NCI-H2171 treated with DMSO at 0.1 percent for 48 hours (cell line): ENCODE data around the gene ITIH3.

Experiments
- DNase-seq: peaks from one replicate; lab custom pipeline; 2025; lab: John Stamatoyannopoulos, UW

The ITIH3 gene

GRCh38 chr3:52829482-52829881 lies 34.9 kb downstream of the ITIH3 start:
- no peak for DNase-seq

GRCh38 chr3:52829906-52830463 lies 35.4 kb downstream of the ITIH3 start:
- DNase-seq = no peak

- no peak for DNase-seq
Observed at GRCh38 chr3:52830535-52831258, 36.1 kb downstream of the ITIH3 start, which contains the start of gene ITIH4. ITIH4 (minus strand) TSS chr3:52830672; CDS start chr3:52830642, 30 bp downstream.

GRCh38 chr3:52831500-52832301 lies 37.1 kb downstream of the ITIH3 start:
- peak; percentile 67 for DNase-seq

DNA sequence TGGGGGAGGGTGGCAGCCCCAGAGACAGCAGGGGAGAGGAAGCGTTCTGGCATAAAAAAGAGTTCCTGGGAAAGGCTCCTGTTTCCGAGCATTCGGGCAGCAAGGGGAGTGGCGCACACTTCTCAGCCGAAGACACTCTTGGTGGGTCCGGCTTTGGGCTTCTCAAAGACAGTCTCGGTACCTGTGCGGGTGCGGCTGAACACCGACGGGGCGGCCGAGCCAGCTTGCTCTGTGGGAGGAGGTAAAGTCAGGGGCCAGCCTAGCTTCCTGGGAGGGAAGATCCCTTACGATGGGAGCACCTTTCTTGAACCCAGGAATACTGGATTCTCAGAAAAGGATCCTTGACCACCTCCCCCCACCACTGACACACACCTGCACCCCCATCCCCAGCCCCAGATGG lies 38.6 kb downstream of the ITIH3 start:
- DNase-seq = no peak

- no peak for DNase-seq
Observed at GRCh38 chr3:52834871-52835501, 40.4 kb downstream of the ITIH3 start, which contains the start of gene MUSTN1. MUSTN1 (minus strand) TSS chr3:52835019; CDS start chr3:52834948, 71 bp downstream.

DNA sequence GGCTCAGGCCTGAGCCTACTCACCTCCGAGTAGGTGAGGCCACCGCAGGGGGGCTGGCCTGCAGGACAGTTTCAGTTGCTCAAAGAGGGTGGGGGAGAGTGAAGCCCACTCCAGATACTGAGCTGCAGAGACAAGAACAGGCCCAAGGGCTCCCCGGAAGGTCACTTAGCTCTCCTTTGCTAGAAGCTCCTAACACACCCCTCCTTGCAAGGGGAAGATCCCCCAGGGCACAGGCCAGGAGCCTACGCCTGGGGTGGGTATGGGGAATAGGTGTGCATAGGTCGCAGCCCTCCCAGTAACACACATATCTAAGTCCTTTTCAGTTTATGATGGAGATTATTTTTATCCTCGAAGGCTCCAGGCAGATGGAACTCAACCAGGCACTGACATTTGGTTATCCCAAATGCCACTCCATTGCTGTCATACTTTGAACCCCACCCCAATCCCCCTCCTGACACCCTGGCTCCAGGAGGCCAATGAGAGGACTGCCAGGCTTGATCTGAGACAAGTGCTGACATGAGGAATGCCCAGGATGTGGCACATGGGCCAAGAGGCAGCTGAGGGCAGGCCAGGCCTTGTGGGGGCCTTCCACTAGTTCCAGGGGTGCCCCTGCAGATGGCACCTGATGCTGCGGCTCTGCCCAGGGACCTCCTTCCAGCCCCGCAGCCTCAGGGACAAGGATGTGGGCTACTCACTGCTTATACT lies 41.3 kb downstream of the ITIH3 start:
- DNase-seq = no peak

- no peak for DNase-seq
Observed at GRCh38 chr3:52836471-52836845, 41.9 kb downstream of the ITIH3 start.

- DNase-seq = no peak
Observed at GRCh38 chr3:52836986-52837385, 42.4 kb downstream of the ITIH3 start.

- DNase-seq = no peak
Observed at GRCh38 chr3:52838561-52839267, 44.1 kb downstream of the ITIH3 start.

DNA sequence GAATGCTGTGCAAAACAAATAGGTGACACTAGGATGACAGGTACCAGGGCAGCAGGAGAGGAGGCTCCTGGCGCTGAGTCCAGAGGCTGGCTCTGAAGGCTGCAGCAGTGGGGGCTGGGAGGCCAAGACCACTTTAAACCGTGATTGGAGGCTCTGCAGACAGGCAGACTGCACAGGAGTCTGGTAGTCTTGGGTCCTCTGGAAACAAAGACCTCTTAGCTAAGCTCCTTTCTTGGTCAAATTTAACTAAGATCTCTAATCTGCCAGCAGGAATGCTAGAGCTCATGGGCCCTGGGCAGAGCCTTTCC lies 44.6 kb downstream of the ITIH3 start:
- DNase-seq = no peak

DNA sequence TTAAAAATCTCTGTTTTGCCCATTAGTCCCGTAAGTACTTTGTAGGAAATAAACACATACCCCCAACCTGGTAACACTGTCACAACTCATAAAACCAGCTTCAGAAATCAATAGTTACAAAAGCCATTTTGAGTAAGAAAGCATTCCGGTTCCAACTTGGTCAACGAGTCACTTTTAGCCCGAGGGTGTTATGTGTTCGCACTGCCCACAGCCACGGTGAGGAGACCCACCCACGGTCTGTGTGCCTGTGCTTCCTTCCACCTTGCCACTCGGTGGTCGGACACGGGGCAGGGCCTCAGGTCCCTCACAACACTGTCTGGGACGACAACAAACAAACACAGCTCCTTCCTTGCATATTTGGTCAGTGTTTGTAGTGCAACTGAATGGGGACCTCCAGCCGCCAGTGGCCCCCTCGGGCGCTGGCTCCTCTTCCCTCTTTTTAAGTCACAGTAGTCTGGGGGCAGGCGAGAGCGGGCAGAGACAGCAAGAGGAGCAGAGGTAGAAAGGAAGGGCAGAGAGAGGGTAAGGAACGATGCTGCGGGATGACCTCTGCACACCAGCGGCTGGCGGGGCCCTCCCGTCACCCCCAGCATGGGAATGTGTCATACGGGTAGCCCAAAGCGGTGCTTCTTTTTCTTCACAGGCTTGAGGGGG lies 45.4 kb downstream of the ITIH3 start:
- no peak for DNase-seq

DNA sequence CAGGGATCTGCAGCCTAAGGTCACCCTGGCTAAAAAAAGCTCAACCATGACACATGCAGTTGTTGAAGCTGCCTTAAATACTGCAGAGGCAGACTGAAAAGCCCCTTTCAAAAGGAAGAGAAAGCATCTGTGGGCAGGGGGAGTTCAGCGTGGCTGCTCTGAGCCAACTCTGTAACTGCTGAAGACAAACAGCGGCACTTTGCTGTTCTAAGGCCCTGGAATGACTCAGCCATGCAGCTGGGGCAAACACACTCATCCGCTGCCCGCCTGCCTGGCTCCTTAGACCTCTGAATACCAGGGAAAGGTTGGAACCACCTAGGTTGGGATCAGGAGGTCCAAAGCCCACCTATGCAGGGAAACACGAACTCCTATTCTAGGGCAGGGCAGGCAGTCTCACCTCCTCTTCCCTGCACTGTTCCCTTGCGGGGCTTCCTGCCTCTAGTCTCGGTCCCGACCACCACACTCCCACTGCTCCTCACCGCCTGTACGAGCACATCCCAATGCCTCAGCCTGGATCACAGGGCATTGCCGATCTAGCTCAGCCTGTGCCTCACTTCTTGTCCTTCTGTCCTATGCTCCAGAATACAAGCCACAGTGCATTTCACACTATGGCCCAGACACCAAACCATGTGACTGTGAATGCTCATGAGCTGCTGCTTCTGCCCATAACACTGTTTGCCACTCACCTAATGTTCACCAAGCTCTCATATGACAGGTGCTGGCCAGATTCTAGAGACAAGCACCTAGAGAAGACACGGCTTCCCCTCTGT lies 46.8 kb downstream of the ITIH3 start:
- no peak for DNase-seq

GRCh38 chr3:52841981-52842340 lies 47.4 kb downstream of the ITIH3 start:
- no peak for DNase-seq

DNA sequence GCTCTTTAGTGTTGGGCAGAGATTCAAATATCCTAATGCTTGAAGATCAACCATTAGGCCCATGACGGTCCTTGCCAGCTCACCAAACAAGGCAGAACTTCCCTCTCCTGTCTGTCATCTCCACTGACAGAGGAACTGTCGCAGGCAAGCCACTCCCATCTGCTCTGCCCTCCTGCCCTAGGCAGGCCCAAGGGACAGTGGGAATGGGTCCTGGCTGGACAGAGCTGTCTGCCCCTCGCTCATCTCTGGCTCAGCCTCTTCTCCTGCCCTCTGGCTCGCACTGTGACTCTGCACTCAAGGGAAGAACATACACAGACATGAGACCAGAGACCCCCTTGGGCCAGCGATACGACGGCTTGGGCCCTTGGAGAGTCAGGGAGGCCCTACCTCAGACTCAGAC lies 47.8 kb downstream of the ITIH3 start:
- DNase-seq = no peak

DNA sequence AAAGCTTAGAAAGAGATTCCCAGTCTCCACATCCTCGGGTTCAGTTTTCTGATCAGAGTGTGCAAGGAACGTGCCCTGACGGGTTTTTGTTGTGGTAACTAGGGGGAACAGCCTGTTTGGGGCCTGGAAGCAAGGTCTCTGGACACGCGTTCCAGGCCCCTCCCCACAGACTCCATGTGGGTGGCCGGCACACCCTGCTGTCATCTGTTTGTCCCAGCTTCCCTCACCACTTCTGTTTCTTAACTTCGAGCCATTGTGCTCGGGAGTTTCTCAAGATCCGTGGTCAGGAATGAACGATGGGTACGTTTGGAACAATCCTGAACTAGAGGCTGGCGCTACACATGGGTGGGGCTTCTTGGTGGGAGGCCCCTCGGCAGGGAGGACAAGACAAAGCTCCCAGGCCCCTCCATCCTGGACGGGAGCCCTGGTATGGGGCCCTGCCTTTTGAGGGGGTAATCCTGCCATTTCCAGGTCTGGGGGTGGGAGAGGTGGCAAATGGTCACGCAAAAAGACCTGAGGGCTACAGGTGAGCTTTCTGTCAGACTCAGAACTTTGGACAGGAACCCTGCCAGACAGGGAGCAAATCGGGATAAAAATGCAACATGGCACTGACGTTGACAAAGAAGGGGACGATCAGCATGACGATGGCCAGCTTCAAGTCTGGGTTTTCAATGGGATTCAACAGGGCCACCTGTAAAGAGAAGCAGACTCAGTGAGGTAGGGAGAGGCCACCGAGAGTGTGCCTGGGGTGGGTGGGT lies 48.7 kb downstream of the ITIH3 start:
- DNase-seq = no peak

DNA sequence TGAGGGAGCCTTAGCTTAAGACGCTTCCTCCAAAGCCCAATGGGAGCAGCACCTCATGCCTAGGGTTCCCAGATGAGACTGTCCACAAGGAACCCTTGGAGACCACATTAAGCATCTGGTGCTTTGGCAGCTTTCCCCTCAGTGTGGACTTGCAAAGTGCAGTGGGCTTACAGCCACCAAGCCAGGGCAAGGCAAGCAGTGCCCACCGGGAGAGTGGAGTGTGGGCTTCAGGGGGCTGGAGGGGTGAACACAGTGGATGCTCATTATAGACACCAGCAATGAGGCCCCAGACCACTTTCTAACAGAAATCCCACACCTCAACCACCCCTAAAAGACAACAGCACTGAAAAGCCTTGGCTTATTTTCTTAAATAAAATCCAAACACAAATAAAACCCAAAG lies 49.3 kb downstream of the ITIH3 start:
- DNase-seq = no peak

DNA sequence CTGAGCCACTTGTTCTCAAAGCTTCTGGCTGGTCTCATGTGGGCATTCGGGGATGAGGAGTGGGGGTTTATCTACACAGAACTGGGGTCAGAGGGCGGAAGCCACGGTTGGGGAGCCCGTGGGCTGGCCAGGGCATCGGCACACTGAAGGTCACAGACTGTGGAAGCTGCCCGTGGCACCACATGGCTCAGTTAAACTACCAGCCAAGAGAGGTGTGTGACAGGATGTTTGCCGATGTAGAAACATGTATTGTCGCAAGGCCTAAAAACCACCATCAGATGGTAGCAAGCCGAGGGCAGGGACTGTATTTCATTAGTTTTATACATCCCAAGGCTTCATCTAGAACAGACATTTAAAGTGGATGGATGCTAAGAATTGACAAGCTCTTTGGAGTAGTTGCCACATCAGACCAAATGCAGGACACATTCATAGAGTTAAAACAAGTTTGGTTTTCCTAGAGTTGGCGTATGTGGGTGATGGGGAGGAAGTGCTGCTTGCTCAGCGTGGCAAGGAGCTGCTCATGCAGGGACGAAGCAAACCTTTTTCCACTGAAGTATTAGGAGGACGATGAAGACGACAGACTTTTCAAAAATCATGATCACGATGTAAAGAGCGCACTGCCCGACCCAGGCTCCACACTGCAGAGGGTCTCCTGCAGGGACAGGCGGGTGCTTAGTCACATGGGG lies 49.8 kb downstream of the ITIH3 start:
- DNase-seq = no peak

GRCh38 chr3:52845157-52845556 lies 50.6 kb downstream of the ITIH3 start:
- DNase-seq = no peak
